A549 (cell line): ENCODE data around the gene OR3A2. TPM values are rescaled to one million over a fixed set of nuclear protein-coding genes. Genes with fewer than 3 reads are reported as not detected.
"Not testable (repeated sequence)": the region's sequence is repeated elsewhere in the genome, so short reads cannot be mapped to it uniquely, and the experiment has no call there.

Experiments used
- ATAC-seq, 2 experiments: fragments of 200-7000 bp in 1 of 2; fragments of >200 bp in 1 of 2; cut with Nextera tagmentation in 1 of 2; cut with Tn5 transposase in 1 of 2; 3 replicates each; pipeline versions ENCODE4 v1.8.0 to v1.9.1; 2018 to 2020; ENCODE audit warnings: mild to moderate bottlenecking in 1 of 2, moderate library complexity in 1 of 2
- CTCF ChIA-PET: fragments of 300-600 bp; sonication (Branson Sonifier 250); formaldehyde crosslinking; extraction: SDS; loops from one replicate; lab custom pipeline; 2021; ENCODE audit warnings: antibody characterized with exemption, inconsistent platforms; lab: Yijun Ruan, JAX
- POLR2A ChIA-PET: fragments of 350-600 bp; formaldehyde crosslinking; extraction: SDS; loops from one replicate; lab custom pipeline; 2021; ENCODE audit warnings: antibody characterized with exemption, inconsistent platforms; lab: Yijun Ruan, JAX
- DNase-seq, 2 experiments: peaks; one replicate each; pipeline versions ENCODE4 v3.0.0 to v3.0.0-alpha.2; 2011 to 2016; ENCODE audit warnings: low read depth in 1 of 2, low spot score in 1 of 2
- FAIRE-seq: peaks from 2 replicates; lab custom pipeline; 2011; peaks lifted over from hg19 to GRCh38; lab: Jason Lieb, UNC
- H3K27ac ChIP-seq, 2 experiments: fragments of >200 bp; sonication (Bioruptor Twin); formaldehyde crosslinking; 3 replicates each; pipeline ENCODE4 v1.5.1; 2016 to 2017
- H3K4me1 ChIP-seq: fragments of >200 bp; sonication (Bioruptor Twin); formaldehyde crosslinking; 3 replicates; pipeline ENCODE4 v1.6.1; 2016
- H3K4me2 ChIP-seq: fragments of >200 bp; sonication (Bioruptor Twin); formaldehyde crosslinking; 3 replicates; pipeline ENCODE4 v1.6.1; 2016
- H3K4me3 ChIP-seq: fragments of >200 bp; sonication (Bioruptor Twin); formaldehyde crosslinking; 3 replicates; pipeline ENCODE4 v1.5.1; 2016
- H3K9me3 ChIP-seq: fragments of >200 bp; sonication (Bioruptor Twin); formaldehyde crosslinking; 3 replicates; pipeline ENCODE4 v1.6.1; 2016
- ATOH8 ChIP-seq: fragments of 250-450 bp; sonication (Bioruptor Pico); IDR thresholded peaks from 2 replicates; pipeline ENCODE4 v1.5.0; 2020; ENCODE audit warnings: low read depth, mild to moderate bottlenecking, moderate library complexity
- BHLHE40 ChIP-seq: IDR thresholded peaks from 2 replicates; pipeline ENCODE4 v1.6.1; 2012; ENCODE audit warnings: low read depth, low read length, inconsistent platforms
- CBX8 ChIP-seq: fragments of 200-600 bp; sonication (generic); IDR thresholded peaks from 2 replicates; pipeline ENCODE4 v1.6.1; 2016
- CEBPB ChIP-seq, 2 experiments: fragments of >200 bp in 1 of 2; sonication (Bioruptor Twin) in 1 of 2; formaldehyde crosslinking in 1 of 2; IDR thresholded peaks; 2 replicates each; pipeline ENCODE4 v1.6.1; 2012 to 2016
- CHD2 ChIP-seq: fragments of 150-350 bp; IDR thresholded peaks from 2 replicates; pipeline ENCODE4 v1.6.1; 2014; ENCODE audit warnings: low read length; ENCODE audit not compliant: partially characterized antibody
- CHD4 ChIP-seq: fragments of 200-600 bp; sonication (generic); IDR thresholded peaks from 2 replicates; pipeline ENCODE4 v1.6.1; 2016; ENCODE audit warnings: antibody characterized with exemption, mild to moderate bottlenecking, borderline replicate concordance
- CTCF ChIP-seq: fragments of >200 bp; sonication (Bioruptor Twin); formaldehyde crosslinking; IDR thresholded peaks from 3 replicates; pipeline ENCODE4 v1.5.1; 2016
- ESRRA ChIP-seq: fragments of 150-350 bp; IDR thresholded peaks from 2 replicates; pipeline ENCODE4 v1.6.1; 2014; ENCODE audit warnings: mild to moderate bottlenecking, low read length, borderline replicate concordance
- FOXS1 ChIP-seq: fragments of 250-450 bp; sonication (Bioruptor Pico); IDR thresholded peaks from 2 replicates; pipeline ENCODE4 v1.5.0; 2020; ENCODE audit warnings: mild to moderate bottlenecking, moderate library complexity
- HES2 ChIP-seq: fragments of >200 bp; sonication (Bioruptor Twin); formaldehyde crosslinking; IDR thresholded peaks from 2 replicates; pipeline ENCODE4 v1.6.1; 2016
- JUN ChIP-seq, 2 experiments: fragments of >200 bp; sonication (Bioruptor Twin); formaldehyde crosslinking; IDR thresholded peaks; 2 replicates in 1 of 2; 3 replicates in 1 of 2; pipeline ENCODE4 v1.6.1; 2016 to 2017
- JUNB ChIP-seq: fragments of >200 bp; sonication (Bioruptor Twin); formaldehyde crosslinking; IDR thresholded peaks from 2 replicates; pipeline ENCODE4 v1.6.1; 2016
- MAZ ChIP-seq: fragments of 150-350 bp; IDR thresholded peaks from 2 replicates; pipeline ENCODE4 v1.6.1; 2014; ENCODE audit warnings: antibody characterized with exemption, low read depth, low read length, borderline replicate concordance
- NR3C1 ChIP-seq: fragments of >200 bp; sonication (Bioruptor Twin); formaldehyde crosslinking; IDR thresholded peaks from 3 replicates; pipeline ENCODE4 v1.6.1; 2017
- PBX3 ChIP-seq: IDR thresholded peaks from 2 replicates; pipeline ENCODE4 v1.6.1; 2012
- PHF8 ChIP-seq: fragments of 200-600 bp; sonication (generic); IDR thresholded peaks from 2 replicates; pipeline ENCODE4 v1.6.1; 2016; ENCODE audit warnings: low read depth, mild to moderate bottlenecking, antibody characterized with exemption, moderate library complexity, borderline replicate concordance
- RARB ChIP-seq: fragments of 250-450 bp; sonication (Bioruptor Pico); IDR thresholded peaks from 2 replicates; pipeline ENCODE4 v1.8.0; 2021; ENCODE audit warnings: mild to moderate bottlenecking, moderate library complexity
- RCOR1 ChIP-seq: fragments of 150-350 bp; IDR thresholded peaks from 2 replicates; pipeline ENCODE4 v1.6.1; 2014; ENCODE audit warnings: antibody characterized with exemption, low read length, low read depth
- RNF2 ChIP-seq: fragments of 200-600 bp; sonication (generic); IDR thresholded peaks from 2 replicates; pipeline ENCODE4 v1.6.1; 2016; ENCODE audit warnings: low read depth, mild to moderate bottlenecking, antibody characterized with exemption, moderate library complexity, borderline replicate concordance
- SREBF2 ChIP-seq: fragments of 450-650 bp; IDR thresholded peaks from 2 replicates; pipeline ENCODE4 v1.6.1; 2014; ENCODE audit warnings: mild to moderate bottlenecking, moderate library complexity
- ZSCAN20 ChIP-seq: fragments of 250-450 bp; sonication (Bioruptor Pico); IDR thresholded peaks from 2 replicates; pipeline ENCODE4 v1.8.0; 2022; ENCODE audit warnings: mild to moderate bottlenecking, moderate library complexity
- WGBS: methylation state at CpG from one replicate; pipeline ENCODE4 v1.1.6; 2017; ENCODE audit errors: missing lambda C conversion rate; 5-methylcytosine and 5-hydroxymethylcytosine counted together
- polyA plus RNA-seq, 4 experiments: library from polyadenylated mRNA; depleted of rRNA in 3 of 4; stranded (reverse); fragments of >200 nt; fragmentation: RNase III in 1 of 4; extraction: RNeasy Plus Mini Kit Qiagen cat#74134 plus additional on column Dnase treatment in 1 of 4; gene quantifications; 2 replicates in 3 of 4; 3 replicates in 1 of 4; pipeline ENCODE4 v1.2.3, GENCODE V29; 2011 to 2017

The OR3A2 gene
- polyA plus RNA-seq, 2 of the 4 experiments (the other 2 are of a cell fraction), result not detected

GRCh38 chr17:3298260-3298659, 87.8 kb downstream of the OR3A2 start, which contains the start of gene OR3A1 (continued):
- TF ChIP-seq RNF2 (no peak), PHF8 (no peak), ZSCAN20 (CRISPR knock-in tag) (no peak), JUNB (no peak), BHLHE40 (no peak)

- no peak overlapping the region for H3K27ac ChIP-seq
- DNase-seq (no peak), ATAC-seq (no peak), FAIRE-seq (peak; percentile 43)
- WGBS, result 15% methylated on average over 4 of the region's 4 CpGs
- no peaks in the 10 kb centered on the region for H3K4me1 ChIP-seq
- TF ChIP-seq JUN (IDR thresholded peaks at IDR 0.05) (no peak), HES2 (no peak), CTCF (no peak), CHD4 (no peak), RCOR1 (no peak), CHD2 (no peak), MAZ (no peak), CBX8 (peak; percentile 88), RNF2 (peak; percentile 92; the same call in 1 of the 2 replicates), BHLHE40 (no peak), CEBPB (IDR thresholded peaks at IDR 0.05) (no peak), PBX3 (no peak), ATOH8 (CRISPR knock-in tag) (no peak), FOXS1 (no peak), ESRRA (no peak), RARB (CRISPR knock-in tag) (no peak), NR3C1 (no peak), SREBF2 (no peak)
- H3K4me2 ChIP-seq, result no peak overlapping the region
- POLR2A ChIA-PET, result no interaction called here
- CTCF ChIA-PET, result no interaction called here
- H3K4me3 ChIP-seq, result no peak overlapping the region
- H3K9me3 ChIP-seq, result no peaks in the 10 kb centered on the region
Observed at GRCh38 chr17:3295632-3296031, 90.5 kb downstream of the OR3A2 start.

GRCh38 chr17:3293548-3293947, 92.6 kb downstream of the OR3A2 start:
- DNase-seq, H3K9me3 ChIP-seq, CTCF ChIA-PET, H3K4me3 ChIP-seq, H3K27ac ChIP-seq, POLR2A ChIA-PET, FAIRE-seq, H3K4me2 ChIP-seq, ATAC-seq, H3K4me1 ChIP-seq: not testable (repeated sequence)
- 0% methylated on average over 1 of the region's 1 CpG for WGBS
